SU-DHL-6 (cell line): ENCODE results near the gene CST9L.

Experiments
- CTCF ChIP-seq: fragments of 200-600 bp; sonication (generic); IDR thresholded peaks from one replicate; pipeline ENCODE4 v1.5.1; 2017; ENCODE audit warnings: antibody characterized with exemption, mild to moderate bottlenecking, low read length, moderate library complexity; ENCODE audit not compliant: insufficient read depth, poor library complexity, severe bottlenecking
- EZH2phosphoT487 ChIP-seq: fragments of 200-600 bp; sonication (generic), shearing (Covaris generic); conservative IDR thresholded peaks from 2 replicates; pipeline ENCODE4 v1.6.1; 2018; ENCODE audit warnings: mild to moderate bottlenecking, antibody characterized with exemption, low read length, moderate library complexity, mixed read lengths

GRCh38 chr20:23536328-23536974 lies 31.8 kb downstream of the CST9L start:
- TF ChIP-seq CTCF (no peak), EZH2phosphoT487 (no peak)
